Parathyroid adenoma (tissue), 2 donors: ENCODE data around the gene PDIA3.
A peak's percentile ranks its signal among the peaks of the same experiment; 100 is the strongest.
"Not testable (repeated sequence)": the region's sequence is repeated elsewhere in the genome, so short reads cannot be mapped to it uniquely, and the experiment has no call there.

ENCODE experiments used
- H2AFZ ChIP-seq: fragments of 300-600 bp; sonication (generic); one replicate; pipeline ENCODE4 v1.7.0; 2017; ENCODE audit warnings: antibody characterized with exemption, mild to moderate bottlenecking
- H3K27ac ChIP-seq: fragments of 300-600 bp; sonication (generic); one replicate; pipeline ENCODE4 v1.7.0; 2017
- H3K27me3 ChIP-seq: fragments of 300-600 bp; sonication (generic); one replicate; pipeline ENCODE4 v1.7.0; 2017; ENCODE audit warnings: low read length; ENCODE audit not compliant: control insufficient read depth, insufficient read depth
- H3K36me3 ChIP-seq: fragments of 300-600 bp; sonication (generic); one replicate; pipeline ENCODE4 v1.7.0; 2017; ENCODE audit warnings: low read length; ENCODE audit not compliant: control insufficient read depth, insufficient read depth
- H3K4me1 ChIP-seq: fragments of 300-600 bp; sonication (generic); one replicate; pipeline ENCODE4 v1.7.0; 2017; ENCODE audit warnings: control low read depth
- H3K4me2 ChIP-seq: fragments of 300-600 bp; sonication (generic); one replicate; pipeline ENCODE4 v1.7.0; 2017; ENCODE audit warnings: low read length
- H3K4me3 ChIP-seq: fragments of 300-600 bp; sonication (generic); one replicate; pipeline ENCODE4 v1.7.0; 2017; ENCODE audit warnings: low read depth, low read length
- H3K79me2 ChIP-seq: fragments of 300-600 bp; sonication (generic); one replicate; pipeline ENCODE4 v1.7.0; 2017; ENCODE audit warnings: control low read depth
- H3K9ac ChIP-seq: fragments of 300-600 bp; sonication (generic); one replicate; pipeline ENCODE4 v1.7.0; 2017; ENCODE audit warnings: mild to moderate bottlenecking
- H3K9me3 ChIP-seq: fragments of 300-600 bp; sonication (generic); one replicate; pipeline ENCODE4 v1.7.0; 2017; ENCODE audit warnings: low read length; ENCODE audit not compliant: control insufficient read depth
- TF ChIP-seq, protein P1 (sequence below): fragments of 300-600 bp; sonication (generic); IDR thresholded peaks from one replicate; pipeline ENCODE4 v1.7.0; 2017; ENCODE audit warnings: antibody characterized with exemption, mild to moderate bottlenecking
- donor health status: primary hyperparathyroidism.

PDIA3 gene

DNA sequence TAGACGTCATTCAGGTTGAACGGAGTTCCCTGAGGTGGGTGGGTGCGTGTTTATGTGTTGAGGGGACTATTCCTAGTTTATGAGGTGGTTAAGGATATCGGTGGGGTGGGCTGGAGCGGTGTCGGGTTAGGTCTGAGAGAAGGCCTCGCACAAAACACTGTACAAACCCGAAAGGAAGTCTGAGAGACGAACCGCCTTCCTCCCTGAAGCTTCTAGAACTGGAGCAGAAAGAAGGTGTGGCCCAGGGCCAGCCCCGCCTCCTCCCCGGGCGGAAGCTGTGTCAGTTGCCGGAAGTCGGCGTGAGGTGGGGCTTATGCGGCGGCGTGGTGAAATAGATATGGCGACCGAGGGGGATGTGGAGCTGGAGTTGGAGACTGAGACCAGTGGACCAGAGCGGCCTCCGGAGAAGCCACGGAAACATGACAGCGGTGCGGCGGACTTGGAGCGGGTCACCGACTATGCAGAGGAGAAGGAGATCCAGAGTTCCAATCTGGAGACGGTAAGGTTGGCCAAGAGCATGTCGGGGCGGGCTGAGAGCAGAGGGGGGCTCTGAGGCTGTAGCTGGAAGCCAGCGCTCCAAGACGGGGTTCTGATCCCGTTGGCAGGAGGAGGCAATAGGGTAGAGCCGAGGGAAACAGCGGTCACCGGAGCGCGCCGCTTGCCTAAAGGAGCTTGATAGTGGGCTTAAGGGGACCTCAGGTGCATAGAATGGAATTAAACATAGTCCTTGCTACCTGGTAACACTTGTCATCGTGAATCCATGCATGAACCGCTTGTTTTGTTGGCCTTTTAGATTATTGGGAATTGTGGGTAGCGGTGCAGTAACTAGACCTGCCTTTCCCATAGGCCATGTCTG, 54.3 kb downstream of the PDIA3 start, which contains the start of gene HYPK:
Gene HYPK (plus strand): TSS at position 314 of the 856 bp plus-strand sequence. CDS start 24 bp downstream, at position 338.
- no peaks in the 10 kb centered on the region for H3K79me2 ChIP-seq
- peak within 1 kb of the TSS; percentile 69 for H2AFZ ChIP-seq
- H3K36me3 ChIP-seq: no peaks in the 10 kb centered on the region
- no peaks in the 10 kb centered on the region for H3K9me3 ChIP-seq
- H3K4me1 ChIP-seq: peaks cover 3% of the 10 kb centered on the region
- TF ChIP-seq, protein P1, sequence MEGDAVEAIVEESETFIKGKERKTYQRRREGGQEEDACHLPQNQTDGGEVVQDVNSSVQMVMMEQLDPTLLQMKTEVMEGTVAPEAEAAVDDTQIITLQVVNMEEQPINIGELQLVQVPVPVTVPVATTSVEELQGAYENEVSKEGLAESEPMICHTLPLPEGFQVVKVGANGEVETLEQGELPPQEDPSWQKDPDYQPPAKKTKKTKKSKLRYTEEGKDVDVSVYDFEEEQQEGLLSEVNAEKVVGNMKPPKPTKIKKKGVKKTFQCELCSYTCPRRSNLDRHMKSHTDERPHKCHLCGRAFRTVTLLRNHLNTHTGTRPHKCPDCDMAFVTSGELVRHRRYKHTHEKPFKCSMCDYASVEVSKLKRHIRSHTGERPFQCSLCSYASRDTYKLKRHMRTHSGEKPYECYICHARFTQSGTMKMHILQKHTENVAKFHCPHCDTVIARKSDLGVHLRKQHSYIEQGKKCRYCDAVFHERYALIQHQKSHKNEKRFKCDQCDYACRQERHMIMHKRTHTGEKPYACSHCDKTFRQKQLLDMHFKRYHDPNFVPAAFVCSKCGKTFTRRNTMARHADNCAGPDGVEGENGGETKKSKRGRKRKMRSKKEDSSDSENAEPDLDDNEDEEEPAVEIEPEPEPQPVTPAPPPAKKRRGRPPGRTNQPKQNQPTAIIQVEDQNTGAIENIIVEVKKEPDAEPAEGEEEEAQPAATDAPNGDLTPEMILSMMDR: no peak
- peak within 1 kb of the TSS; percentile 94 for H3K4me3 ChIP-seq
- no peak within 1 kb of the TSS for H3K9ac ChIP-seq
- H3K4me2 ChIP-seq: peak within 1 kb of the TSS; percentile 90
- H3K27me3 ChIP-seq: no peaks in the 10 kb centered on the region
- peak within 1 kb of the TSS; percentile 85 for H3K27ac ChIP-seq

DNA sequence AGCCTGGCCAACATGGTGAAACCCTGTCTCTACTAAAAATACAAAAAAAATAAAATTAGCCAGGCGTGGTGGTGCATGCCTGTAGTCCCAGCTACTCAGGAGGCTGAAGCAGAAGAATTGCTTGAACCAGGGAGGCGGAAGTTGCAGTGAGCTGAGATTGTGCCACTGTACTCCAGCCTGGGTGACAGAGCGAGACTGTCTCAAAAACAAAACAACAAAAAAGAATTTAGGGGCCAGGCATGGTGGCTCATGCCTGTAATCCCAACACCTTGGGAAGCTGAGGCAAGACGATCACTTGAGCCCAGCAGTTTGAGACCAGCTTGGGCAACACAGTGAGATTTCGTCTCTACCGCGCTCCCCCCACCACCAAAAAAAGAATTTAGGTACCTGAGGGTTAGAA, 56.4 kb downstream of the PDIA3 start:
- not testable (repeated sequence) for H3K79me2 ChIP-seq, H3K9ac ChIP-seq, H2AFZ ChIP-seq, H3K4me2 ChIP-seq, H3K9me3 ChIP-seq, H3K4me3 ChIP-seq, H3K27me3 ChIP-seq, H3K36me3 ChIP-seq, H3K27ac ChIP-seq, H3K4me1 ChIP-seq

DNA sequence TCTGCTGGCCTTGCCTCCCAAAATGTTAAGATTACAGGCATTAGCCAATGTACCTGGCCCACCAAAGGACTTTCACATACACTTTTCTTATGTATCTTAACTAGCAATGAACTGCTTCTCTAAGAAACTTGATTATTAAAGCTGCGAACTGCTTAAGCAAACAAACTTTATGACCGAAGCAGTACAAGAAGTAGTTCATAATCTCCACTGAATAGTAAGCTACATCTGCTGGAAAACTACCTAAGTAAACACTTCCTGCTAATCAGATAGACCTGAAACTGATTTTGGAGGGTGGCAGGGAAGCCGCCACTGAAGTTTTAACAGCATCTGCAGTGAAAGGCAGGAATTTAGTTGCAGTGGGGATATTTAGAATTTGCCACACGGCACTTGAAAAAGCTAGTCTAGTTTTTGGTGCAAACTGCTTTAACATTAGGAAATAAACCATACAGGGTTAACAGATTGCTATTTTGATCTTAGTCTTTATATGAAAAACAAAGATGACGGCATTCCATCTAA, 62.3 kb downstream of the PDIA3 start:
- Histone ChIP-seq H3K79me2 (no peaks in the 10 kb centered on the region), H2AFZ (no peak overlapping the region), H3K4me2 (no peak overlapping the region), H3K27me3 (no peaks in the 10 kb centered on the region), H3K27ac (no peak overlapping the region), H3K9ac (no peak overlapping the region), H3K36me3 (no peaks in the 10 kb centered on the region), H3K4me3 (no peak overlapping the region), H3K9me3 (no peaks in the 10 kb centered on the region), H3K4me1 (no peaks in the 10 kb centered on the region)
- TF ChIP-seq, protein P1: no peak

DNA sequence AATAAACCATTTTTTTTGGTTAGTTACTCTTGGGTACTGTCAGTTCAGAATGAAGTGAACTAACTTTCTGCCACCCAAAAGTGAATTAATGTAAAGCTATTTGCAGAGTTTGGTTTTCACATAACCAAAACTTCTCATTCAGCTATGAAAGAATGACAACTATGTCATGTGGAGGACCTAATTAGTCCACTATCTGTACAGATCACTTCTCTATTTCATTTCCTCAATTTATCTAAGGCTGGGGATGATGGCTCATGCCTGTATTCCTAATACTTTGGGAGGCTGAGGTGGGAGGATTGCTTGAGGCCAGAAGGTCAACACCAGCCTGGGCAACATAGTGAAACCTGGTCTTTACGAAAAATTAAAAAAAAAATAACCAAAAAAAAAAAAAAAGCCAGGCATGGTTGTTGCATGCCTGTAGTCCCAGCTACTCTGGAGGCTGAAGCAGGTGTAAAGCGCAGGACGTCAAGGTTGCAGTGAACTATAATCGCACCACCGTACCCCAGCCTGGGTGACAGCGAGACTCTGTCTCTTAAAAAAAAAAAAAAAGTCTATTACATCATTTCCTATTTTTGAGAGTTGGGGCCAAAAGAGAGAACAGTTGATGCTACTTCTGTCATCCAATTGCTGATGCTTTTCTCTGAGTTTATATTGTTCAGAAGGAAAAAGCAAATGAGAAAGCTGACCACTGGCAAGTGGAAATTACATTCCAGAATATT, 62.9 kb downstream of the PDIA3 start:
- TF ChIP-seq, protein P1: no peak
- no peaks in the 10 kb centered on the region for H3K4me1 ChIP-seq
- no peak overlapping the region for H3K4me3 ChIP-seq
- H3K9ac ChIP-seq: no peak overlapping the region
- no peaks in the 10 kb centered on the region for H3K27me3 ChIP-seq
- H2AFZ ChIP-seq: no peak overlapping the region
- no peaks in the 10 kb centered on the region for H3K36me3 ChIP-seq
- no peak overlapping the region for H3K27ac ChIP-seq
- H3K4me2 ChIP-seq: no peak overlapping the region
- no peaks in the 10 kb centered on the region for H3K79me2 ChIP-seq
- H3K9me3 ChIP-seq: no peaks in the 10 kb centered on the region

DNA sequence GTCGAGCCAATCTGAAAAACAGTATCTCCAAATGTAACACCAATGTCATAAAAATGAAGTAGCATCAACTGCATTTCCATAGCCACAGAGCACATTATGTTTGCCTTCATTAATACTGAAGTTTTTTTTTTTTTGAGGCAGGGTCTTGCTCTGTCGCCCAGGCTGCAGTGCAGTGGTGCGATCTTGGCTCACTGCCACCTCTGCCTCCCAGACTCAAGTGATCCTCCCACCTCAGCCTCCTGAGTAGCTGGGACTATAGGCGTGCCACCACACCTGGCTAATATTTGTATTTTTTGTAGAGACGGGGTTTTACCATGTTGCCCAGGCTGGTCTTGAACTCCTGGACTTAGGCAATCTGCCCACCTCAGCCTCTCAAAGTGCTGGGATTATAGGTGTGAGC, 68.8 kb downstream of the PDIA3 start:
- not testable (repeated sequence) for H2AFZ ChIP-seq, H3K27me3 ChIP-seq, H3K79me2 ChIP-seq, H3K4me1 ChIP-seq, H3K4me2 ChIP-seq, H3K9ac ChIP-seq, H3K4me3 ChIP-seq, H3K36me3 ChIP-seq, H3K27ac ChIP-seq, H3K9me3 ChIP-seq
